ENCODE results near the gene EEF1A2. TPM values are rescaled to one million over a fixed set of nuclear protein-coding genes. Genes with fewer than 3 reads are reported as not detected.

EEF1A2 gene
- total RNA-seq, 2 experiments from 2014 or later, result 0.26 TPM; not detected in 1

- peaks cover 16% of the 10 kb centered on the region for H3K27me3 Mint-ChIP-seq
- no peak for DNase-seq
- POLR2A ChIA-PET, result no interaction called here
- no peaks in the 10 kb centered on the region for H3K9me3 Mint-ChIP-seq
- no peaks in the 10 kb centered on the region for H3K36me3 Mint-ChIP-seq
- no peaks in the 10 kb centered on the region for H3K4me1 Mint-ChIP-seq
- no peak overlapping the region for H3K4me3 Mint-ChIP-seq
- no peak overlapping the region for H3K27ac Mint-ChIP-seq
- no peak for ATAC-seq (ENCODE audit: low read depth)
These were observed 42.2 kb downstream of the EEF1A2 start for GRCh38 chr20:63456429-63457284.

- no peaks in the 10 kb centered on the region for H3K9me3 Mint-ChIP-seq
- no peak for DNase-seq
- no peak overlapping the region for H3K27ac Mint-ChIP-seq
- ATAC-seq (ENCODE audit: low read depth), result no peak
- POLR2A ChIA-PET, result no interaction called here
- no peak overlapping the region for H3K4me3 Mint-ChIP-seq
- H3K4me1 Mint-ChIP-seq, result no peaks in the 10 kb centered on the region
- peaks cover 16% of the 10 kb centered on the region for H3K27me3 Mint-ChIP-seq
- H3K36me3 Mint-ChIP-seq, result no peaks in the 10 kb centered on the region
These were observed 43.4 kb downstream of the EEF1A2 start for GRCh38 chr20:63455568-63455859.

- Mint-ChIP-seq H3K4me3 (no peak overlapping the region), H3K4me1 (no peaks in the 10 kb centered on the region), H3K27ac (no peak overlapping the region), H3K9me3 (no peaks in the 10 kb centered on the region), H3K36me3 (no peaks in the 10 kb centered on the region), H3K27me3 (peaks cover 16% of the 10 kb centered on the region)
- POLR2A ChIA-PET, result no interaction called here
- DNase-seq (no peak), ATAC-seq (ENCODE audit: low read depth) (no peak)
These were observed 43.9 kb downstream of the EEF1A2 start for GRCh38 chr20:63454731-63455567.

- ATAC-seq (ENCODE audit: low read depth), result no peak
- H3K27me3 Mint-ChIP-seq, result peaks cover 16% of the 10 kb centered on the region
- no peaks in the 10 kb centered on the region for H3K36me3 Mint-ChIP-seq
- no peak overlapping the region for H3K27ac Mint-ChIP-seq
- no peaks in the 10 kb centered on the region for H3K9me3 Mint-ChIP-seq
- H3K4me3 Mint-ChIP-seq, result no peak overlapping the region
- POLR2A ChIA-PET, result no interaction called here
- H3K4me1 Mint-ChIP-seq, result no peaks in the 10 kb centered on the region
- no peak for DNase-seq
These were observed 45.9 kb downstream of the EEF1A2 start for GRCh38 chr20:63452821-63453523.

GRCh38 chr20:63452341-63452740, 46.5 kb downstream of the EEF1A2 start:
- DNase-seq (no peak), ATAC-seq (ENCODE audit: low read depth) (no peak)
- Mint-ChIP-seq H3K4me1 (no peaks in the 10 kb centered on the region), H3K9me3 (no peaks in the 10 kb centered on the region), H3K27ac (no peak overlapping the region), H3K4me3 (no peak overlapping the region), H3K36me3 (no peaks in the 10 kb centered on the region), H3K27me3 (peaks cover 22% of the 10 kb centered on the region)
- POLR2A ChIA-PET, result no interaction called here

GRCh38 chr20:63451821-63452220, 47.1 kb downstream of the EEF1A2 start:
- DNase-seq, result no peak
- Mint-ChIP-seq H3K9me3 (no peaks in the 10 kb centered on the region), H3K27ac (no peak overlapping the region), H3K4me3 (no peak overlapping the region), H3K4me1 (no peaks in the 10 kb centered on the region), H3K27me3 (peaks cover 24% of the 10 kb centered on the region), H3K36me3 (no peaks in the 10 kb centered on the region)
- ATAC-seq (ENCODE audit: low read depth), result no peak
- POLR2A ChIA-PET, result no interaction called here

- no peak overlapping the region for H3K4me3 Mint-ChIP-seq
- no peak for ATAC-seq (ENCODE audit: low read depth)
- DNase-seq, result no peak
- H3K9me3 Mint-ChIP-seq, result no peaks in the 10 kb centered on the region
- no peaks in the 10 kb centered on the region for H3K4me1 Mint-ChIP-seq
- POLR2A ChIA-PET, result no interaction called here
- H3K27me3 Mint-ChIP-seq, result peaks cover 21% of the 10 kb centered on the region
- H3K36me3 Mint-ChIP-seq, result no peaks in the 10 kb centered on the region
- no peak overlapping the region for H3K27ac Mint-ChIP-seq
These were observed 48.8 kb downstream of the EEF1A2 start for GRCh38 chr20:63449796-63450730.

GRCh38 chr20:63449025-63449424, 49.9 kb downstream of the EEF1A2 start:
- DNase-seq, result no peak
- no peak overlapping the region for H3K4me3 Mint-ChIP-seq
- no peaks in the 10 kb centered on the region for H3K4me1 Mint-ChIP-seq
- no peak overlapping the region for H3K27ac Mint-ChIP-seq
- peaks cover 14% of the 10 kb centered on the region for H3K27me3 Mint-ChIP-seq
- H3K36me3 Mint-ChIP-seq, result no peaks in the 10 kb centered on the region
- POLR2A ChIA-PET, result no interaction called here
- ATAC-seq (ENCODE audit: low read depth), result no peak
- H3K9me3 Mint-ChIP-seq, result no peaks in the 10 kb centered on the region

- H3K4me3 Mint-ChIP-seq, result no peak overlapping the region
- peaks cover 4% of the 10 kb centered on the region for H3K9me3 Mint-ChIP-seq
- H3K4me1 Mint-ChIP-seq, result peaks cover 2% of the 10 kb centered on the region
- H3K36me3 Mint-ChIP-seq, result peaks cover 3% of the 10 kb centered on the region
- POLR2A ChIA-PET, result no interaction called here
- no peak for ATAC-seq (ENCODE audit: low read depth)
- H3K27me3 Mint-ChIP-seq, result peaks cover 9% of the 10 kb centered on the region
- DNase-seq, result no peak
- H3K27ac Mint-ChIP-seq, result no peak overlapping the region
These were observed 50.9 kb downstream of the EEF1A2 start for GRCh38 chr20:63448031-63448430.

- peaks cover 3% of the 10 kb centered on the region for H3K4me1 Mint-ChIP-seq
- H3K27me3 Mint-ChIP-seq, result peaks cover 9% of the 10 kb centered on the region
- DNase-seq (no peak), ATAC-seq (ENCODE audit: low read depth) (no peak)
- H3K27ac Mint-ChIP-seq, result no peak overlapping the region
- POLR2A ChIA-PET, result no interaction called here
- no peak overlapping the region for H3K4me3 Mint-ChIP-seq
- peaks cover 3% of the 10 kb centered on the region for H3K36me3 Mint-ChIP-seq
- peaks cover 9% of the 10 kb centered on the region for H3K9me3 Mint-ChIP-seq
These were observed 51.6 kb downstream of the EEF1A2 start for GRCh38 chr20:63447320-63447719.

- no peak for DNase-seq
- no peak overlapping the region for H3K4me3 Mint-ChIP-seq
- POLR2A ChIA-PET, result no interaction called here
- peaks cover 11% of the 10 kb centered on the region for H3K9me3 Mint-ChIP-seq
- peaks cover 7% of the 10 kb centered on the region for H3K4me1 Mint-ChIP-seq
- no peak overlapping the region for H3K27ac Mint-ChIP-seq
- peaks cover 9% of the 10 kb centered on the region for H3K27me3 Mint-ChIP-seq
- no peak for ATAC-seq (ENCODE audit: low read depth)
- peaks cover 3% of the 10 kb centered on the region for H3K36me3 Mint-ChIP-seq
These were observed 52.5 kb downstream of the EEF1A2 start for GRCh38 chr20:63446216-63447024.

GRCh38 chr20:63445075-63445734, 53.7 kb downstream of the EEF1A2 start:
- Mint-ChIP-seq H3K27me3 (peaks cover 11% of the 10 kb centered on the region), H3K9me3 (peaks cover 11% of the 10 kb centered on the region), H3K4me1 (peaks cover 12% of the 10 kb centered on the region), H3K36me3 (peaks cover 3% of the 10 kb centered on the region), H3K4me3 (no peak overlapping the region), H3K27ac (no peak overlapping the region)
- no peak for DNase-seq
- no peak for ATAC-seq (ENCODE audit: low read depth)
- POLR2A ChIA-PET, result no interaction called here

Measured in activated naive CD8-positive, alpha-beta T cell treated with anti-CD3 and anti-CD28 coated beads, Interleukin-2, amount 10 ng/mL, durations not matched to agents 7 days and 5 days (primary cell).